Lower leg skin (tissue), 4 donors: Measurements from ENCODE around the gene ZNF280B. TPM values are rescaled to one million over a fixed set of nuclear protein-coding genes. Genes with fewer than 3 reads are reported as not detected.

Experiments used
- DNase-seq, 2 donors: peaks; one replicate each; pipeline ENCODE4 v3.0.0-alpha.2; 2019; ENCODE audit warnings: low spot score in 2 of 2
- H3K4me3 ChIP-seq: fragments of 200-600 bp; sonication (generic); 2 replicates; pipeline ENCODE4 v1.5.1; 2017; ENCODE audit warnings: mild to moderate bottlenecking, low read depth; ENCODE audit not compliant: poor library complexity, severe bottlenecking
- CTCF ChIP-seq, 3 donors: fragments of 450-650 bp; IDR thresholded peaks; one replicate each; pipeline ENCODE4 v1.5.1; 2016; ENCODE audit warnings: antibody characterized with exemption in 3 of 3, mild to moderate bottlenecking in 3 of 3, moderate library complexity in 2 of 3
- POLR2A ChIP-seq, 2 donors: fragments of 450-650 bp; IDR thresholded peaks; one replicate each; pipeline ENCODE4 v1.6.1; 2016 to 2017; ENCODE audit warnings: antibody characterized with exemption in 2 of 2, mild to moderate bottlenecking in 1 of 2, moderate library complexity in 1 of 2
- WGBS, 2 donors: methylation state at CpG; one replicate each; pipeline ENCODE4 v1.1.5; 2018; 5-methylcytosine and 5-hydroxymethylcytosine counted together
- intact Hi-C: fragments of 100-400 bp; cut with DNase I; formaldehyde crosslinking; loops from one replicate; pipeline ENCODE4 v1.15.0; 2023; ENCODE audit warnings: low total_unique reads
- total RNA-seq, 4 donors: library from RNA; depleted of rRNA; stranded (reverse); fragments of >200 nt; gene quantifications; one replicate each; pipeline ENCODE4 v1.1.0, GENCODE V29; 2016

Gene ZNF280B
- total RNA-seq, 4 donors from 2014 or later = 0.08 to 0.32 (median 0.24) TPM

GRCh38 chr22:22487059-22487458, 21.5 kb downstream of the ZNF280B start:
- no peak for DNase-seq
- intact Hi-C loops = no loop called here
- TF ChIP-seq CTCF (IDR thresholded peaks at IDR 0.05) = no peak
- WGBS, 2 donors = 93 to 95% methylated on average over 6 of the region's 6 CpGs
- H3K4me3 ChIP-seq = no peak overlapping the region

DNA sequence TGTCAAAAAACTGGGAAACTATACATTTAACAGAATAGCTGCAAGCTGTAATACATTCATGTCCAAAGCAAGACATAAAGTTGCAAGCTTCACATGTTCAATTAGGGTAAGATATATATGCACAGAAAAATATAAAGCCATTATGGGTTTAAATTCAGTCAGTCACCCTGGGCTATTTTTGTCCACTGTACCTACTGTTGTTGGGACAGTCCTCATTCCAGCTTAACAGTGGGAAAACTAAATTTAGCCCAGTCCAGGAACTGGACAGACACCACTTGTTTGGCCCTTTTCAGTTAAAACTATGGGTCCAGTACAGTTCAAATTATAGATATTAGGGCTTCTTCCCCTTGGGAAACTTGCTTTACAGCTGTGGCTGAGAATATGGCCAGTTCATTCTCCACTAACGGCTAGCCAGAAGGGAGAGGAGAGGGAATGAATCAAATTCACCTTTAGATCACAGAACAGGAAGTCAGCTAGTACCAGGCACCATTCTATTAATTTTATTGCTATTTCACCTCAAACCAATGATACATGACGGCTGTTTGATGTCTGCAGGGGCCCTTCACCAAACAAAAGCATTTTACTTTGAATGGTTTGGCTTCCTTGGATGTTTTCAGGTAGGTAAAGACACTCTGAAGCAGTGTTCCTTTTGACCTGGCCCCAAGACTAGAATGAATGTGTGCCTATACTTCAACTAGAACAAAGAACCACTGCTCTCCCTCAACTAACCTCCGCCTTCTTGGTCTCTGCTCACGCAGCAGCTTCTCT, 22.2 kb downstream of the ZNF280B start:
- TF ChIP-seq CTCF (IDR thresholded peaks at IDR 0.05) = no peak
- no peak for TF ChIP-seq POLR2A (IDR thresholded peaks at IDR 0.05)
- 69 to 79% methylated on average over 4 of the region's 4 CpGs for WGBS, 2 donors
- intact Hi-C loops = no loop called here
- H3K4me3 ChIP-seq = no peak overlapping the region
- DNase-seq = no peak

GRCh38 chr22:22485524-22485923, 23.0 kb downstream of the ZNF280B start:
- no peak overlapping the region for H3K4me3 ChIP-seq
- TF ChIP-seq CTCF (IDR thresholded peaks at IDR 0.05) = no peak
- TF ChIP-seq POLR2A (IDR thresholded peaks at IDR 0.05) = no peak
- intact Hi-C loops = no loop called here
- WGBS, 2 donors = 89 to 96% methylated on average over 3 of the region's 3 CpGs
- no peak for DNase-seq

DNA sequence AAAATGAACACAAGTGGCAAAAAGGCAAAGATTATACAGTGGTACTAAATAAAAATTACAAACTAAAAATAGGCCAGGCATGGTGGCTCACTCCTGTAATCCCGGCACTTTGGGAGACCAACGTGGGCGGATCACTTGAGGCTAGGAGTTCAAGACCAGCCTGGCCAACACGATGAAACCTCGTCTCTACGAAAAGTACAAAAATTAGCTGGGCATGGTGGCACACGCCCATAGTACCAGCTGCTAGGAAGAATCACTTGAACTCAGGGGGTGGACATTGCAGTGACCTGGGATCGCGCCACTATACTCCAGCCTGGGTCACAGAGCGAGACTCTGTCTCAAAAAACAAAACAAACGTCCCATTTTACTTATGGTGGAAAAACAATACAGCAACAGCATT, 24.5 kb downstream of the ZNF280B start:
- TF ChIP-seq CTCF (IDR thresholded peaks at IDR 0.05) (no peak), POLR2A (IDR thresholded peaks at IDR 0.05) (no peak)
- WGBS, 2 donors = 90 to 92% methylated on average over 11 of the region's 11 CpGs
- no peak overlapping the region for H3K4me3 ChIP-seq
- intact Hi-C loops = no loop called here
- DNase-seq = no peak

- H3K4me3 ChIP-seq = no peak overlapping the region
- DNase-seq = no peak
- WGBS, 2 donors = 81 to 89% methylated on average over 2 of the region's 2 CpGs
These were observed 27.6 kb downstream of the ZNF280B start for GRCh38 chr22:22480940-22481339.

More at GRCh38 chr22:22480940-22481339, 27.6 kb downstream of the ZNF280B start:
- intact Hi-C loops = no loop called here
- TF ChIP-seq CTCF (IDR thresholded peaks at IDR 0.05) (no peak), POLR2A (IDR thresholded peaks at IDR 0.05) (no peak)
